HG03521 (cell line): ENCODE data around the gene DARS1.

Source experiments
- ATAC-seq: cut with Tn5 transposase; IDR thresholded peaks from one replicate; pipeline ENCODE4 v1.9.1; 2021; ENCODE audit warnings: mild to moderate bottlenecking, moderate library complexity; ENCODE audit not compliant: unreplicated experiment

The DARS1 gene

DNA sequence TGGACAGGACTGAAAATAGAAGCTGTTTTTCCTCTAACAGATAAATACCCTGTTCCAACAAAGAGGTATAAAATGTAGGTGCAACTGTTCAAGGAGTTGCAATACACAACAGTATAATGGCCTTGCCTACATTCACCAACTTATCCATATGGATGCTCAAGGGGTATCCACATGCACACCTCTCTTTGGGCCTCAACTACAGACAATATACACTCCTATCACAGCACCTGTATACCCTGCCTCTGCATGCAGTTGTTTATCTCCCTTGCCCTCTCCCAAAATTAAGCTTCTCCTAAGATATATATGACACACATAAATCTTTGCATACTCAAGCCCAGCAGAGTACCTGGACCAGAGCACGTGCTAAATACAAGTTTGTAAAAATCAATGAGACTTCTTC is 37.3 kb downstream of the DARS1 start:
- ATAC-seq = no peak

DNA sequence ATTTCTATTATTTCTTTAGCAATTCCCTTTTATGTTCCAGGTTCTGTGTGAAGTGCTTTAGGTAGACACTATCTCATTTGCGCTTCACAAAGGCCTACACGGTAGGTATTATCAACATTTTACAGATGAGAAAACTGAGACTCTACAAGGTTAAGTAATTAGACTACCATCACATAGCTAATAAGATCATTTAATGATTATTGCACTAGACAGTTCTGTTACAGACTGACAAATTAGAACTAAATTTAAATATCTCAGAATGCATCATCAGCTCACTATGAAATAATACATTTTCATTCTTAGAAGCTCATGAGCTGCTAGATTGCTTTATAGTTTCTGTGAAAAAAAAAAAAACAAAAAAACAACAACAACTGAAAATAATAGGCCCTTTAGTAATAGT is 37.9 kb downstream of the DARS1 start:
- ATAC-seq = no peak

DNA sequence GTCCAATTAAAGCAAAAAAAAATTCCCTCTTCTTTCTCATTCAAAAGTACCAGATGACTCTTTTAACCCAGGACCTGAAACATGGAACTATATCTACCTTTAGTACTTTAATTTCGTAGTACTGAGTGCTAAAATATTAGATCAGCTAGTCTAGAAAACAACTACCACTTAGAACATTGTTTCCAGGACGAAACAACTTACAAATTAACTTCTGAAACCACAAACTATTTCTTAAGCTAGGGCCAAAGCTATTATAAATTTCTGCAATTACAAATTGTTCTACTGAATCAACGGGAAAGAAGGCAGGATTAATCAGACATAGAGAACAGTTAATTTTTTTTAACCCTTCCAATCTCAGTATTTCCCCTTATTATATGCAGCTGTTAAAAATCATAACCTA is 39.9 kb downstream of the DARS1 start:
- ATAC-seq = no peak

DNA sequence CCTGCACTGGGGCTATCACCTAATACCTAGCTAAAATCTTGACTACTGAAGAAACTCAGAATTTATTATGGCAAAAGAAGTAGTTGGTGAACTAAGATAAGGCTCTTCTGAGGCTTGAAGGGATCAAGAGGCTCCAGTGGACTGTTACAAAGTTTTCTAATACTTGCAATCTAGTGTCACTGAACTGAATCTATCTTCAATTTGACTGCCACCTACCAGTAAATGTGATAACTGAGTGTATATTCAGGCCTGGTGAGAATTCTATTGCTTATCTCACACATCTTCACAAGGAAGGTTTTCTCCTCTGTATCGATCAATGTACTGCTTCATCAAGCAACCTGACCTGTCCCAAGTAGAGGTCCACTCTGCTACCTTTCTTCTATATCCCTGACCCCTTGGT is 40.8 kb downstream of the DARS1 start:
- no peak for ATAC-seq

DNA sequence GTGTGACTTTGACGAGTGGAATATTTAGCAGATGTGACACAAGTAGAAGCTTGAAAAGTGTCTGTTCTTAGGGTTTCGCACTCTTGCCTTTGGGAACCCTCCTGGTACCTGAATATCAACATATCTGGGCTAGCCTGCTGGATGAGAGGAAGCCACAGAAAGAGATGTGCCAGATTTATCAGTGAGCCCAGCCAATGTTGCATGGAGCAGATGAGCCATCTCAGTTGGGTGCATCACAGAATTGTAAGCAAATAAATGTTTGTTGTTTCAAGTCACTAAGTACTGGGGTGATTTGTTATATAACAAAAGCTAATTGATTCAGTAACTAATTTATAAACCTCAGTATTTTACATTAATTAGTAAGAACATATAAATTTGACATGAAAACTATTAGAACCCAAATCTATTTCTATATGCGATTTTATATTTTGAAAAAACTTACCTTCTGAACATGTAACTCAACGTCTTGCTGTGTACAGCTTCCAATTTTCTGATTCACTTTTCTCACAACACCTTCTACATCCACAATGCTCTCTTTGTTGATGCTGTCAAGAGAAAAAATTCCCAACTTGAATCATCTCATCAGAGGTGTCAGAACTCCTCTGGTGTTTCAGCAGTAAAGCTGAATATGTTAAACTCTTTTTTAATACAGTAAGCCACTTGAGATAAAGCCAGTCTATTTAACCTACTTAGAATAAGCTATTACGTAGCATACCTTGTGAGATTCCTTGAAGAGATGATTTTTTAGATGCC is 42.3 kb downstream of the DARS1 start:
- no peak for ATAC-seq

DNA sequence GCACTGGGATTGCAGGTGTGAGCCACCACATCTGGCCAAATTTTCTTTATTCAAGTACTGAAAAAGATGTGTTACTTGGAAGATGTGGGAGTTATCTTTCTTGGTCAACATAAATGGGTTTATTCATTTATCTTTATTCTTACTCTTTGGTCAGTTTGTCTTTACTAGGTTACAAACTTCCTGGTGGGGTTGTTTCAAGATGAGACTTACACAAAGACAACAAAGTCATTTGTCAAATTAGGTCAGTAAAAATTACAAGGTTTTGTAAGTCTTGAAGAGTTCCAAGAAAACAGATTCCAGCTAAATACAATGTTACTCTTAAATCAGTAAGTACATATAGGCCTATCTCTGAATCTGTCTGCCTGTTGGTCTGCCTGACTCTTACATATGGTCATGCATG is 48.9 kb downstream of the DARS1 start:
- ATAC-seq = no peak

DNA sequence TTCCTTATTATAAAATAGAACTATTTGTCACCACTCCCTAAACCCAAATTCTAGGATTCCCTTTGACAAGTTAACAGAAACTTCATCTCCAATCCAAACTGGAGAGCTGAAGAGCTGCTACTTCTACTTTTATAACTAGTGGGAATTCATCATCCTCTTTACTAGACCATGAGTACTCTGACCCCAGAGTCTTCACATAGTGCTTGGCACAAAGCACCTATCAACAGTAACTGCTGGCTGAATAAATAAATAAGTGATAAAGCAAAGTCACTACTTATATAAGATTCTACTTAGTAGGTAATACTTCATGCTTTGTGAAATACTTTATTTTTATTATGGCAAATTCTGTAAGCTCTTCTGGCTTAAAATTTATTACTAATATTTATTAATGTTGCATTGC is 49.5 kb downstream of the DARS1 start:
- no peak for ATAC-seq

DNA sequence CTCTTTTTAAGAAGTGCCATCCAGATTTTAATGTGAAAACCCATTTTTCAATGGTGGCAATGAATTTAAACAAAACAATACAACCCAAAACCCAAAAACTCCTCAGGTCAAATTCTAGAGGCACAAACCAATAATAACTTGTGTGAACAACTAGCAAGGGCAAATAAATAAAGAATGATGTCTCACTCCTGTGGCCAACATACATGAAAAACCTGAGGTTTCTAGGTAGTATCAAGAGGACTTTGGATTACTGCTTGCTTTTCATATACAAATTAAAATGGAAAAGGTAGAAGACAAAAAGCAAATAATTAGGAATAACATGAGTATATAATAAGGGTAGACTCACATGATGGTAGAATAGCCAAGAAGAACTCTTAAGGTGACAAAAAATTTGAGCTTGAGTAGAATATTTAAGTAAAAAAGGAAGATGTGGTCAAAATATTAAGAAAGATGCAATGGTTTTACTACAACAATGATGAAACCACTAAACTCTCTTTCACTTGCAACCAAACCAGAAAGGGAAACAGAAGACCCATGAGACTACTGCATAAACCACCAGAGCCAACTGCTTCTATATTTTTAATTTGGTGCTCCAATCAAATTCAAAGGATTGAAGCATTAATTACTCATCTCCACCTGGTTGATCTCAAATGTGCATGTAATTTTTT is 53.5 kb downstream of the DARS1 start:
- peak; percentile 94 for ATAC-seq

DNA sequence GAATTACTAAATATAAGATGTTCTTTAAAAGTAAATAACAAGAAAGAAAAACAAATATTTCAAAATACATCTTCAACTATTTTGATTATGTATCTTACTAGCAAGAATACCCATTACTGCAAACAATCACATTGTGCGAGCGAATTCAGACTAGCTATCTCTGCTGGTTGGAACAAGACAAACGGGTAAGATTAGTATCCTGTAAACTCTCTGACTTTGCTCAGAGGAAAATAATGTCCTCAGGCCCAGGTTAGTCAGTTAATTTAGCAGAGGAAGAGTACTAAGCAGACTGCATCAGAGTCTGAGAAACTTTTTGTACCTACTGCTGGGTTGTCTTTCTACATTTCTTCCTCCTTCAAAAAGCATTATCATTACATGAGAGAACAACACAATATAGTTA is 58.8 kb downstream of the DARS1 start:
- ATAC-seq = no peak

DNA sequence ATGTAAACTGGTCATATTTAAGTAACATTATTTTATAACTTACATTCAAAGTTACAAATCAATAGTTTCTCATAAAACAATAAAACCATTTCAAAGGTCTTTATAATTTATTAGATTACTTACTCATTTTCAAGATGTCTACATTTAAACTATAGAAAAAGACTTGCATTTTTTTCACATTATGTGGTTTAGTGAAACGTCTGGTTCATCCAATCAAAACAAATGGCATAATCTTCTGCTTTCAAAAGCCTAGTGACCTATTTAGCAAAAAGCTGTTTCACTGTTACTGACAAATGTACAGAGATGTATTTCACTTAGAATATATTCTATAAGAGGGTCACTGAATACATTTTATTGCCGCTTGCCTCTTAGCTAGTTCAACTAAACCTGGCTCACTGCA is 59.9 kb downstream of the DARS1 start:
- no peak for ATAC-seq

DNA sequence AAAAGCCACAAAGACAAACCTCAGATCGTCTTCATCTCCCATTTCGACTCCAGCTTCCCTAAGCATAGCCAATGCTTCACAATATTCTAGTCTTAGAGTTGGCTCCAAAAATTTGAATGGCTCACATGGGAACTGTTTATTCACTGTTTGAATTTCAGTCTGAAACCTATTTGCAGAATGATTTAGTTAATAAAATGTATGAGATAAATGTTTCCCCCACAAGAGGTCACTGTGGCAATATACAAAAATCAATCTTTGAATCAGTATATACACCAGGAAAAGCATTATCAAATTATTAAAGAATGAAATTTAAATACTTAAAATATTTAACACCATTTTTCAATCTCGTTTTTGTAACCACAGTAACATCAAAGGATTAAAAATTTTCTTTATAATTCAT is 69.2 kb downstream of the DARS1 start:
- ATAC-seq = no peak

DNA sequence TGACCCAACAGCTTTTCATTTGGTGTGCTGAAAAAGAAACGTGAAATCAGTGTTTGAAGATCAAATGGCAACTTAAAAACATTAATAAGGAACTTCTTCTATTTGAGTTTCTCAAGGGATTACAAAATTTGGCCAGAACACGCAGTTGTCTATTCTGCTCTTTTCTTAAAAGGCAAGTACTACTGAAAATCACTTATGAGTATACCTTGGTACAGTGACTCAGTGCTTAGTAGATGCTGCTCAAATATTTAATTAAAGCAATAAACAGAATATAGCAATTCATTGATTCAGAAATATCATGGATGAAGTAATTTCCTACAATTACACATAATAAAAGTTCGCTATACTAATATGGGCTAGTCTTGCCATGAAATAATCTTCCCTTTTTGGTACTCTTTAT is 70.9 kb downstream of the DARS1 start:
- no peak for ATAC-seq

DNA sequence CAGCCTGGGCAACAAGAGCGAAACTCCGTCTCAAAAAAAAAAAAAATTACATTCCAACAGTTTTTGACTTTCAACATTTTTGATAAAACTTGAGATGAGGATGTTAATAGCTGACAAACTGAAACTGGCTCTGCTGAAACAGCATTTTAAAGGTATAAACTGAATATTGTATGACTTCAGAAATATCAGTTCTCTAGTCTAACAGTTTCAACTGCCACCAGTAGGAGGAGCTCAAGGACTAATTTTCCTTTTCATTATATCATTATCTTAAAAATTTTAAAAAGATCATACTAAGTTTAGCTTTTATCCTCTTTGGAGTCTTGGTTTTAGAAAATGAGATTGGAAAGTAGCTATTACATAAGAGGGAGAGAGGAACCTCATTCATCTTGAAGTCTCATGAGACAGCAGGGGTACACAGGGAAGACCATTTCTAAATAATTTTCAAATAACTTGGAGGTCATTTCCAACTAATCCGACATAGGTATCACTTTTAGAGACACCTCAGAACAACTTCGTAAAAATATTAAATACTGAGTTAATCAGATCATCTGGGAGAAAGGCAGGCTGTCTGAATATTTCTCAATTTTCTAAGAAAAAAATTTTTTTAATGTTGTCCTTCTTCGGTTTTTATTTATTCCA is 71.6 kb downstream of the DARS1 start:
- no peak for ATAC-seq

DNA sequence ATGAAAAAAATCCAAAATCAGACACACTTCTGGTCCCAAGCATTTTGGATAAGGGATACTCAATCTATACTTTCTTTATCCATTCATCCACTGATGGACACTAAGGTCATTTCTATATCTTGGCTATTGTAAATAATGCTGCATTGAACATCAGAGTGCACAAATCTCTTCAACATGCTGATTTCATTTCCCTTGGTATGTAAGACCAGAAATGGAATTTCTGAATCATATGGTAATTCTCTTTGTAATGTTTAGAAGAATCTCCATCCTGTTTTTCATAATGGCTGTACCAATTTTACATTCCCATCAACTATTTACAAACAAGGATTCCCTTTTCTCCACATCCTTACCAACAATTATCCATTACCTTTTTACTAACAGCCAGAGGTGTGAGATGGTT is 75.5 kb downstream of the DARS1 start:
- ATAC-seq = no peak

DNA sequence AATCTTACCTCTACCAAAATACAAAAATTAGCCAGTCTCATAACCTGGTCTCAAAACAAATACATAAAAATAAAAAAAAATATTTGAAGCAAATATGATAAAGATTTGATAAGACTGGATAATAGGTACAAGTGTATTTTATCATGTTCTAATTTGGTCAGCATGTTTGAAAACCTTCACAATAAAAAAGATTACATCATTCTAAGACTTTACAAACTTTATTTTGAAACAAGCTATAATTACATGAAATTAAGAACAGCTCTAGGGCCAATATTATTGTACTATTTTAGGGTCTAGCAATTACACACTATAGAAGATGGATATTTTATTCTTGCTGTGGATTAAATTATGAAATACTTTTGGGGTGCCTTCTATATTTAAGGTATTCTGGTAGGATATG is 79.7 kb downstream of the DARS1 start:
- ATAC-seq = no peak

DNA sequence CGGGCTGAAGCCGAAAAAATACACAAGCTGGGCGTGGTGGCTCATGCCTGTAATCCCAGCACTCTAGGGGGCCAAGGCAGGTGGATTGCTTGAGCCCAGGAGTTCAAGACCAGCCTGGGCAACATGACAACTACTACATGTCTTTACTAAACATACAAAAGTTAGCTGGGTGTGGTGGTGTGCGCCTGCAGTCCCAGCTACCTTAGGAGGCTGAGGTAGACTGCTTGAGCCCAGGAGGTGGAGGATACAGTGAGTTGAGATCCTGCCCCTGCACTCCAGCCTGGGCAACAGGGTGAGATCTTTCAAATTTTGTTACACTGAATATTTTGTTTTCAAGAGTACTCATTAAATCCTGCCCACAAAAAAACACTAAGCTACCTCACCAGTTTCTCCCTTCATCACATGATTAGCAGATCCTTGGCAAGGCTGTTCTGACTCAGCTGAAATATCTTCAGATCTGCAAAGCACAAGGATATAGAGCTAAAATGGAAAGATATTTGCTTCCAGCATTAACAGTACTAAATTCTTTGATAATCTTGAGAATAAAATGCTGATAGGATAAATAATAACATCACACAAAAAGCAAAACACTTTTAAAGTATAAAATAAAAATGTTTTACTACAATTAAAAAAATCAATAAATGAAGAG is 81.0 kb downstream of the DARS1 start:
- no peak for ATAC-seq

DNA sequence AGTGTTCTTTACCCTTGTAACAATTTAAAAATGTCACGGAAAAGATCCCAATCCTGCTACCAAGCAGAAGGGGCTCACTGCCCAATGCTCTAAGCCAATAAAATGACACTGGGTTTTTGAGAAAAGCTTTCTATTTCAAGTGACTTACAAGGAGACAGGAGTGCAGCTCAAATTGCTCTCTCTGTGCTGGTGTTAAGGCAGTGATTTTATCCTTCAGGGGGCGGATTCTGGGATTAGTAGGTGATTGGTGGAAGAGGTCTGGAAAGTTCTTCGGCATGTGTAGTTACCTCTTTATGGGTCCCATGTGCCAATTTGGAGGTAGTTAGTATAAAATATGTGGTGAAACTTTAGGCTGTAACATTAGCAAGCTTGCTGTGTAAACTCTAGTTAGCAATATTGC is 81.8 kb downstream of the DARS1 start:
- no peak for ATAC-seq

DNA sequence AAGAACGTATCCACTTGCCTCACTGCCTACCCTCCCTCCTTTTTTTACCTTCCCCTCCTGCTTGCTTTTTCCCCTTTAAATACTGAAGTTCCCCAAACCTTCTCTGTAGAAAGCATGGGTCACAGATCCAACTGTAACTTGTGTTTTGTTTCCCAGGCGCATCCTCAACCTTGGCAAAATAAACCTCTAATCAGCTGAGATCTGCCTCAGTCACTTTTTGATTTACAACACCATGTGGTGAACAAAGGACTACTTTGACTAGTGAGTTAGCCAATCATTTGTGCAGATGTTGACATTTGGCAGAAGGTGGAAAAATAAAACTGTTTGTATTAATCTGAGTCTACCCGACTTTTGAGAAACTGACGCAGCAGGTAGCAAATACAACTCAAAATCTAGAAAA is 85.9 kb downstream of the DARS1 start:
- ATAC-seq = no peak

DNA sequence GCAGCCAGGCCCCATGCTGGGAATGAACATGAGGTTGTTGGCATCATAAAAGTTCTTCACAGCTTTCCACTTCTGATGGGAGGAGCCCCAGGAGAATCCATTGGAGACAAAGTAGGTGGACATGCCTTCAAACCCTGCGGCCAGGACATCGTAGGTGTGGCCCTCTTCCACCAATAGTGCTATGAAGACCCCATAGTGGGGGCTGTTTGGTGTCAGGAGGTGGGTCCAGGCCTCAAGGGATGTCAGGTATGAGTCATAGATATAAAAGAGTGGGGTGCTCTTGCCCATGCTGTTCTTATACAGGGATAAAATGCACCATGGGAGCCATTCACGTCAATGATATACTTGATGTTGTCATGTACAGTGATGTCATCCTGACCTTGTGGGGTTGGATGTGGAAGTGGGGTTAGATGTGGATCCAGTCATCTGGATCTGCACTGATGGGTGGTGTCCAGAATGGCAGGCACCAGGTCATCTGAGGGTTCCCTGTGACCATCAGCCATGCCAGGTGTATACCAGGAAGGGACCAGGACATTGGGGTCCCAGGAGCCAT is 87.1 kb downstream of the DARS1 start:
- ATAC-seq = no peak

DNA sequence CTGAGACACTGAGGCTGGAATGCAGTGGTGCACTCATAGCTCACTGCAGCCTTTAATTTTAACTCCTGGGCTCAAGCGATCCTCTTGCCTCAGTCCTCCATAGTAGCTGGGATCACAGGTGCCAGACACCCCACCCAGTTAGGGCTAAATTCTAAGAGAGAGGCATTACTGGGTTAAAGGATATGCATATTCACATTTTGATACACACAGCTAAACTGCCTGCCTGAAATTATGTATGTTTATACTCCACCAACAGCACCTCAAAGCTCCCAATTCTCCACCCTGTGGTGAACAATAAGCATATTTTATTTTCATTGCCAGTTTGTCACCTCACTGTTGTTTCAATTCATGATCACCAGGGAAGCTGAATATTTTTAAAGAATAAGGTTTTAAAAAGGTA is 90.5 kb downstream of the DARS1 start:
- no peak for ATAC-seq

DNA sequence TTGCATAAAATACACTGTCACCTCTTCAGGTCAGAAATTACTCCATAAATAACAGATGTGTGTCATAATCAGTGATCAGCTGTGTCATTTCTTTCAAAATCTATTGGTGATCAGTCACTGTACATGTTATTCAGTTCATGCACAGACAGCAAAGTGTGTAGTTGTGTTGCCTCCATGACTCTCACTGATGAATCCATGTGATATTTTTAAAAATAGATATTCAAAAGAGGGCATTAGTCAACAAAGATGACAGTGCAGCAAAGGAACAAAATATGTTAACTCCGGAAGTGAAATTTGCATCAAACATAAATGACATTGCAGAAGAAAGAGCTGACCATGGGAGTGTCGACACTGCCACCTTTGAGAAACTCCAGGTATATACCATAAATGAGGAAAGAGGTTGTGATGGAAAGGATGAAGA is 92.0 kb downstream of the DARS1 start:
- no peak for ATAC-seq

DNA sequence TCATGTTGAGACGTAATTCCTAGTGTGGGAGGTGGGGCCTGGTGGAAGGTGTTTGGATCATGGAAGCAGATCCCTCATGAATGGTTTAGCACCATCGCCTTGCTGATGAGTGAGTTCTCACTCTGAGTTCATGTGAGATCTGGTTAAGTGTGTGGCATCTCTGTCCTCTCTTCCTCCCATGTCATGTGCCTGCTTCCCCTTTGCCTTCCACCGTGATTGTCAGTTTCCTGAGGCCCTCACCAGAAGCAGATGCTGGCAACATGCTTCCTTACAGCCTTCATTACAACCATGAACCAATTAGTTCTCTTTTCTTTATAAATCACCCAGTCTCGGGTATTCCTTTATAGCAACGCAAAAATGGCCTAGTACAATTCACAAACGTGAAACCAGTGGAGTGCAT is 94.6 kb downstream of the DARS1 start:
- ATAC-seq = no peak
